ENCODE data around the gene LAMTOR4.

Gene LAMTOR4

GRCh38 chr7:100154651-100155491 lies 6.2 kb downstream of the LAMTOR4 start:
- peak; percentile 24 for DNase-seq

GRCh38 chr7:100155553-100156317 lies 7.0 kb downstream of the LAMTOR4 start:
- no peak for DNase-seq

- DNase-seq, result peak; percentile 18
Observed at GRCh38 chr7:100156331-100157068, 7.8 kb downstream of the LAMTOR4 start.

- DNase-seq, result peak; percentile 6
Observed at GRCh38 chr7:100157069-100157333, 8.3 kb downstream of the LAMTOR4 start.

- DNase-seq, result peak; percentile 34
Observed at GRCh38 chr7:100157334-100158228, 8.9 kb downstream of the LAMTOR4 start.

GRCh38 chr7:100158229-100159098 lies 9.7 kb downstream of the LAMTOR4 start, which contains the start of gene TRAPPC14:
Gene TRAPPC14 (minus strand): TSS chr7:100158723. CDS start chr7:100158499, 224 bp downstream.
- DNase-seq, result peak; percentile 90

GRCh38 chr7:100159099-100159623 lies 10.4 kb downstream of the LAMTOR4 start:
- DNase-seq, result no peak

- no peak for DNase-seq
Observed at GRCh38 chr7:100160067-100160466, 11.3 kb downstream of the LAMTOR4 start.

- DNase-seq, result no peak
Observed at GRCh38 chr7:100163006-100163531, 14.4 kb downstream of the LAMTOR4 start.

GRCh38 chr7:100163871-100164270 lies 15.2 kb downstream of the LAMTOR4 start:
- DNase-seq, result no peak

GRCh38 chr7:100166317-100166940 lies 17.7 kb downstream of the LAMTOR4 start:
- DNase-seq, result peak; percentile 10

- peak; percentile 10 for DNase-seq
Observed at GRCh38 chr7:100166970-100167911, 18.5 kb downstream of the LAMTOR4 start.

GRCh38 chr7:100167912-100168323 lies 19.2 kb downstream of the LAMTOR4 start:
- DNase-seq, result peak; percentile 18

GRCh38 chr7:100169147-100169850 lies 20.6 kb downstream of the LAMTOR4 start:
- DNase-seq, result peak; percentile 13

- no peak for DNase-seq
Observed at GRCh38 chr7:100170101-100170897, 21.6 kb downstream of the LAMTOR4 start.

GRCh38 chr7:100171087-100171681 lies 22.5 kb downstream of the LAMTOR4 start:
- peak; percentile 60 for DNase-seq

GRCh38 chr7:100171840-100172239 lies 23.1 kb downstream of the LAMTOR4 start:
- no peak for DNase-seq
